ENCODE measurements around the gene VIL1. TPM values are rescaled to one million over a fixed set of nuclear protein-coding genes. Genes with fewer than 3 reads are reported as not detected.

Gene VIL1
- total and polyA plus RNA-seq, 2 of the 4 experiments (the other 2 are of a cell fraction): not detected

- Histone ChIP-seq H3K14ac (replicated peaks; ENCODE audit: low read depth, low read length) (no peak overlapping the region), H3K4ac (ENCODE audit: low read depth, low read length) (no peak overlapping the region), H2AFZ (replicated peaks; ENCODE audit: low read length, poor library complexity) (no peak overlapping the region), H4K8ac (ENCODE audit: low read depth in 2 of 2, low read length in 2 of 2) (no peak overlapping the region), H2BK120ac (ENCODE audit: low read depth, low read length) (no peak overlapping the region), H2BK5ac (ENCODE audit: low read depth, low read length, poor library complexity, severe bottlenecking) (no peak overlapping the region), H3K18ac (ENCODE audit: low read depth, low read length) (no peak overlapping the region), H3K56ac (ENCODE audit: extremely low read depth, insufficient read depth, low read length) (no peak overlapping the region), H2AK9ac (replicated peaks; ENCODE audit: low read depth, low read length, poor library complexity) (no peak overlapping the region), H3K27me3 (ENCODE audit: control insufficient read depth, insufficient read depth, low read length) (no peaks in the 10 kb centered on the region), H3K9me3 (ENCODE audit: control insufficient read depth, insufficient read depth, low read length) (no peaks in the 10 kb centered on the region), H3K9me1 (ENCODE audit: insufficient read depth, low read length) (no peaks in the 10 kb centered on the region), H3K4me3 (ENCODE audit: insufficient read depth, low read depth, low read length) (no peak overlapping the region), H3K9ac (ENCODE audit: low read depth, low read length) (no peak overlapping the region), H4K5ac (ENCODE audit: low read depth, low read length) (no peak overlapping the region), H4K20me1 (ENCODE audit: insufficient read depth, low read length) (no peaks in the 10 kb centered on the region), H2BK20ac (ENCODE audit: low read depth, low read length) (no peak overlapping the region), H3K4me1 (ENCODE audit: control insufficient read depth, insufficient read depth, low read length) (no peaks in the 10 kb centered on the region), H2BK15ac (ENCODE audit: low read depth, low read length) (no peak overlapping the region), H3K36me3 (ENCODE audit: control insufficient read depth, insufficient read depth, low read length) (peaks cover 5% of the 10 kb centered on the region), H2AK5ac (ENCODE audit: low read depth, low read length) (no peak overlapping the region), H3K27ac (ENCODE audit: insufficient read depth, low read length) (no peak overlapping the region), H3K4me2 (ENCODE audit: low read depth, low read length) (no peak overlapping the region), H3K79me1 (ENCODE audit: low read depth in 1 of 2, low read length in 2 of 2) (peaks cover 0 to 6% of the 10 kb centered on the region in 2 experiments; a peak in 2 of 4 replicates), H3K23ac (ENCODE audit: low read depth, low read length) (no peak overlapping the region), H4K91ac (ENCODE audit: insufficient read depth, low read depth, low read length) (no peak overlapping the region)
- dilution Hi-C loops (cut with HindIII; ENCODE audit: low sequenced_read_pairs, unreplicated experiment): no loop called here
- CTCF ChIA-PET: no interaction called here
- intact Hi-C loops (cut with micrococcal nuclease): no loop called here
- POLR2A ChIA-PET (ENCODE audit: unreplicated experiment): no interaction called here
- 91% methylated on average over 4 of the region's 10 CpGs; no CpG with 5 or more reads in 1 of the 2 experiments for WGBS, 2 experiments (ENCODE audit: extremely low coverage in 2 of 2, insufficient read length in 1 of 2)
- DNase-seq: no peak
- TF ChIP-seq SMC3 (IDR thresholded peaks at IDR 0.05; ENCODE audit: low read depth, low read length): no peak
- no peak for TF ChIP-seq CTCF (conservative IDR thresholded peaks at IDR 0.05; ENCODE audit: low read depth, low read length)
- no peak for TF ChIP-seq MAZ (IDR thresholded peaks at IDR 0.05; ENCODE audit: borderline replicate concordance, low read depth, low read length)
- TF ChIP-seq MXI1 (IDR thresholded peaks at IDR 0.05; ENCODE audit: borderline replicate concordance, low read depth, low read length): no peak
- TF ChIP-seq MAFK (IDR thresholded peaks at IDR 0.05; ENCODE audit: low read depth, low read length): no peak
- TF ChIP-seq CEBPB (IDR thresholded peaks at IDR 0.05; ENCODE audit: low read depth, low read length): no peak
- BruUV-seq (replicated peaks): no TSS peak
- in situ Hi-C loops (cut with MboI; ENCODE audit: low sequenced_read_pairs): no loop called here
- ATAC-seq (ENCODE audit: low read depth): no peak
Measured at GRCh38 chr2:218500501-218501060, 81.7 kb downstream of the VIL1 start.
